22Rv1 (cell line): Measurements from ENCODE around the gene MYD88.

ENCODE experiments used
- ZFX ChIP-seq: fragments of 450-650 bp; IDR thresholded peaks from 2 replicates; pipeline ENCODE4 v1.6.1; 2017; ENCODE audit warnings: antibody characterized with exemption, borderline replicate concordance
- TF ChIP-seq, protein P1 (sequence below): fragments of 450-650 bp; IDR thresholded peaks from 2 replicates; pipeline ENCODE4 v1.5.1; 2017; ENCODE audit warnings: mild to moderate bottlenecking

- TF ChIP-seq, protein P1, sequence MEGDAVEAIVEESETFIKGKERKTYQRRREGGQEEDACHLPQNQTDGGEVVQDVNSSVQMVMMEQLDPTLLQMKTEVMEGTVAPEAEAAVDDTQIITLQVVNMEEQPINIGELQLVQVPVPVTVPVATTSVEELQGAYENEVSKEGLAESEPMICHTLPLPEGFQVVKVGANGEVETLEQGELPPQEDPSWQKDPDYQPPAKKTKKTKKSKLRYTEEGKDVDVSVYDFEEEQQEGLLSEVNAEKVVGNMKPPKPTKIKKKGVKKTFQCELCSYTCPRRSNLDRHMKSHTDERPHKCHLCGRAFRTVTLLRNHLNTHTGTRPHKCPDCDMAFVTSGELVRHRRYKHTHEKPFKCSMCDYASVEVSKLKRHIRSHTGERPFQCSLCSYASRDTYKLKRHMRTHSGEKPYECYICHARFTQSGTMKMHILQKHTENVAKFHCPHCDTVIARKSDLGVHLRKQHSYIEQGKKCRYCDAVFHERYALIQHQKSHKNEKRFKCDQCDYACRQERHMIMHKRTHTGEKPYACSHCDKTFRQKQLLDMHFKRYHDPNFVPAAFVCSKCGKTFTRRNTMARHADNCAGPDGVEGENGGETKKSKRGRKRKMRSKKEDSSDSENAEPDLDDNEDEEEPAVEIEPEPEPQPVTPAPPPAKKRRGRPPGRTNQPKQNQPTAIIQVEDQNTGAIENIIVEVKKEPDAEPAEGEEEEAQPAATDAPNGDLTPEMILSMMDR = no peak
- TF ChIP-seq ZFX = no peak
These were observed 30.5 kb downstream of the MYD88 start for GRCh38 chr3:38169027-38169317.
